RKO (cell line): ENCODE results near the gene PAN3.
A peak's percentile ranks its signal among the peaks of the same experiment; 100 is the strongest.

ENCODE experiments used
- DNase-seq: peaks from one replicate; pipeline ENCODE4 v3.0.0-alpha.2; 2016; ENCODE audit warnings: low spot score

PAN3 gene

GRCh38 chr13:28220166-28220565, 81.8 kb downstream of the PAN3 start:
- DNase-seq, result peak; percentile 2

DNA sequence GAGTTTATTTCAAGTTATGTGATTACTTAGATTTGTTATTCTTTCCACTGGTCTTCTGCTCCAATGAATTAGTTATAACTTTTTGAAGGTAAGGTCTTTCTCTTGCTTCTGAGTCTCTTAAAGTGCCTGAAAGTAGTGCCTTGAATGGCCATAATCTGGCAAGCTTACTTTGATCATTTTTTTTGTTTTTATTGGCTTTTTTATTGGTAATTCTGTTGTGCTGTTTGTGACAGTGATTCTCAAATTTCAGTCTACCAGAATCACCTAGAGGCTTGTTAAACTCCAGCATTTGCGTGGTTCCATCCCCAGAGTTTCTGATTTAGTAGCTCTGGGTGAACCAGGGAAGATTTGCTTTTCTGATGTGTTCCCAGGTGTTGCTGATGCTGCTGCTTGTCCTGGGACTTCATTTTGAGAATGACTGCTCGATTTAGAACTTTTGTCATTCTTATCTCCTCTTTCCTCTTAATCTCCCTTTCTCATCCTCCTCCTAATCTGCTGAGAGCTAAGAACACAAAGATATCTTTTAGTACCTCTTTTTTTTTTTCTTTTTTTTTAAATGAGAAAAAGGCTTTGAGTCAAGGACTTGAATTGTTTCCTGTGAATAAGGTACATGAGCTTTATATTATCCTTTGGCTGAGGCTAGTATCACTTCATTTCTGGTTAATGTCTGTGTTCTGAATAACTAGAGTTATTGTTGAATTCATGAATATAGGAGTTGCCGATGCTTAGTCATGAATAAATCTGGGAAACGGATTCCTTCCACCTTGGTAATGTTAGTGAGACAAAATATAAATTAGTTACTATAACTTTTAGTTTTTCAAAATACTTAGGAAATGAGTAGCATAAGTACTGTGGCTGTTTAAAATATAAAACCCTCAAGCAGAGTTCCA, 91.4 kb downstream of the PAN3 start:
- no peak for DNase-seq

DNA sequence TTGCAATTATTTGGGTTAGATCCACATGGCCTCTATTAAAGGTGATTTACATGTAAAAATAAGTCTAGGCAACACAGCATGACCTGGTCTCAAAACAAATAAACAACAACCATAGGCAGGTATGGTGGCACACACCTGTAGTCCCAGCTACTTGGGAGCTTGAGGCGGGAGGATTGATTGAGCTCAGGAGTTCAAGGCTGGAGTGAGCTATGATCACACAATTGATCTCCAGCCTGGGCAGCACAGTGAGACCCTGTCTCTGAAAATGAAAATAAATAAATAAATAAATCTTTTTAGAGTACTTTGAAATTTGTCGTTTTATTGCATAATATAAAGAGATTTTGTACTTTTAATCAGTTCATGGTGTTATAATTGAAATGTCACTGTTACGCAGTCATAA, 93.3 kb downstream of the PAN3 start:
- DNase-seq, result no peak

- DNase-seq, result no peak
These were observed 99.6 kb downstream of the PAN3 start for GRCh38 chr13:28237944-28238343.

GRCh38 chr13:28239374-28239773, 101.0 kb downstream of the PAN3 start:
- DNase-seq, result no peak

GRCh38 chr13:28245465-28245864, 107.1 kb downstream of the PAN3 start:
- no peak for DNase-seq

GRCh38 chr13:28246891-28247290, 108.5 kb downstream of the PAN3 start:
- no peak for DNase-seq

DNA sequence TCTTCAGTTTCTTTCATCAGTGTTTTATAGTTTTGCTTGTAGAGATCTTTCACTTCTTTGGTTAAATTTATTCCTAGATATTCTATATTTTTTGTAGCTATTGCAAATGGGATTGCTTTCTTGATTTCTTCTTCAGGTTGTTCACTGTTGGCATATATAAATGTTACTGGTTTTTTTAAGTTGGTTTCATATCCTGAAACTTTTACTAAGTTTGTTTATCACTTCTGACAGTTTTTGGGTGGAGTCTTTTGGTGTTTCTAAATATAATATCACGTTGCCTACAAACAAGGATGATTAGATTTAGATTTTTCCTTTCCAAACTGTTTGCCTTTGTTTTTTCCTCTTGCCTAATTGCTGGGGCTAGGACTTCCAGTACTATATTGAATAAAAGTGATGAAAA, 109.7 kb downstream of the PAN3 start:
- DNase-seq, result no peak

- DNase-seq, result no peak
These were observed 112.2 kb downstream of the PAN3 start for GRCh38 chr13:28250542-28250941.

- DNase-seq, result no peak
These were observed 113.1 kb downstream of the PAN3 start for GRCh38 chr13:28251466-28251865.

DNA sequence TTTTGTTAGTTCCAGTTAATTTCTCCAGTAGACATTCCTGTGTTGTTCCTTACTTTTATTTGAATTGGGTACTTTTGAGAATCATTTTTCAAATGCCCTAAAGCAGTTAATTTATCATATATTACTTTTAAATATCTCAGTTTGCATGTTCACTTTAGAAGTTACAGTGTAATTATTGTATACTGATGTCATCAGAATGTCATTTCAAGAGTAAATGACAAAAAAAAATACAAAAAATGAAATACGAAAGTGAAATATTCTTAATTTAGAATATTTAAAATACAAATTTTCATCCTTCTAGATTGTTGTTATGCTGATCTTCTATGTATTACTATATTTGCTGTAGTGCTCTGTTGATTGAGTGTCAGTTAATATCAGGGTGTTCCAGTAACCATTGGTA, 114.2 kb downstream of the PAN3 start:
- no peak for DNase-seq

- DNase-seq, result no peak
These were observed 119.0 kb downstream of the PAN3 start for GRCh38 chr13:28257305-28257704.

- no peak for DNase-seq
These were observed 120.1 kb downstream of the PAN3 start for GRCh38 chr13:28258417-28258816.

DNA sequence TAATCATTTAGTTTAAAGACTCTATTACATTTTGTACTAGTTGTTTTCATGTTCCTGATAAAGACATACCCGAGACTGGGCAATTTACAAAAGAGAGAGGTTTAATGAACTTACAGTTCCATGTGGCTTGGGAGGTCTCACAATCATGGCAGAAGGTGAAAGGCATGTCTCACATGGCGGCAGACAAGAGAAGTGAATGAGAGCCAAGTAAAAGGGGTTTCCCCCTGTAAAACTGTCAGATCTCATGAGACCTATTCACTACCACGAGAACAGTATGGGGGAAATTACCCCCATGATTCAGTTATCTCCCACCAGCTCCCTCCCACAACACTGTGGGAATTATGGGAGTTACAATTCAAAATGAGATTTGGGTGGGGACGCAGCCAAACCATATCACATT, 129.2 kb downstream of the PAN3 start:
- DNase-seq, result no peak

DNA sequence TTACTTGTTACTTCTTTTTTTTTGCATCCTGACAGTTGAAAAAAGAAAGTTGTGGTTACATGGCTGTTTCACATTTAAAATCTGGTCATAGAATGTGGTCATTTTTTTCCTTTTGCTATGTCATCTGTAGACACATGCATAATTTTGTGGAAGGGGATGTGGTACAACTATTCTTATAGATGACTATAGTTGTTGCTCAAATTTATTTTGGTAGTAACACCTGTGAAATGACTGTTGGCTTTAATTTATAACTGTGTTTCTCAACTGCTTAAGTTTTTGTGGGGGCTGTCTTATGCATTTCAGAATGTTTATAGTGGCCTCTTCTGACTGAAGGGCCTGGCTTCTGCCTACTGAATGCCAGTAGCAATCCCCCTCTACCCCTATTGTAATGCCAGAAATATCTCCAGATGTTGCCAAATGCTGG, 130.5 kb downstream of the PAN3 start:
- DNase-seq, result no peak

GRCh38 chr13:28271056-28271840, 132.9 kb downstream of the PAN3 start:
- no peak for DNase-seq

- no peak for DNase-seq
These were observed 135.6 kb downstream of the PAN3 start for GRCh38 chr13:28273919-28274318.

- no peak for DNase-seq
These were observed 144.1 kb downstream of the PAN3 start for GRCh38 chr13:28282451-28282850.

GRCh38 chr13:28283600-28283999, 145.3 kb downstream of the PAN3 start:
- no peak for DNase-seq

- DNase-seq, result no peak
These were observed 147.9 kb downstream of the PAN3 start for GRCh38 chr13:28286263-28286662.

GRCh38 chr13:28297341-28297740, 159.0 kb downstream of the PAN3 start:
- DNase-seq, result no peak

GRCh38 chr13:28299916-28300315, 161.6 kb downstream of the PAN3 start:
- no peak for DNase-seq

GRCh38 chr13:28301839-28302238, 163.5 kb downstream of the PAN3 start:
- DNase-seq, result no peak
